Nephron progenitor cell (in vitro differentiated cells): Measurements from ENCODE around the gene NCKAP5L.

Experiments used
- DNase-seq: peaks from one replicate; pipeline ENCODE4 v3.0.0; 2021
- H3K27ac Mint-ChIP-seq: 2 replicates; pipeline ENCODE4 v1.8.0; 2021; ENCODE audit warnings: mild to moderate bottlenecking, moderate library complexity, mixed read lengths
- H3K27me3 Mint-ChIP-seq: 2 replicates; pipeline ENCODE4 v1.8.0; 2021; ENCODE audit warnings: mild to moderate bottlenecking, low read depth, mixed read lengths; ENCODE audit not compliant: poor library complexity
- H3K36me3 Mint-ChIP-seq: 2 replicates; pipeline ENCODE4 v1.8.0; 2021; ENCODE audit warnings: low read depth, mixed read lengths
- H3K4me1 Mint-ChIP-seq: 2 replicates; pipeline ENCODE4 v1.8.0; 2021; ENCODE audit warnings: mixed read lengths
- H3K4me3 Mint-ChIP-seq: 2 replicates; pipeline ENCODE4 v1.8.0; 2021; ENCODE audit warnings: mild to moderate bottlenecking, moderate library complexity, mixed read lengths
- H3K9me3 Mint-ChIP-seq: 2 replicates; pipeline ENCODE4 v1.8.0; 2021; ENCODE audit warnings: mild to moderate bottlenecking, moderate library complexity, mixed read lengths
- CTCF ChIP-seq: fragments of 200-600 bp; sonication (generic); IDR thresholded peaks from 2 replicates; pipeline ENCODE4 v1.5.0; 2021; ENCODE audit warnings: antibody characterized with exemption

Gene NCKAP5L

DNA sequence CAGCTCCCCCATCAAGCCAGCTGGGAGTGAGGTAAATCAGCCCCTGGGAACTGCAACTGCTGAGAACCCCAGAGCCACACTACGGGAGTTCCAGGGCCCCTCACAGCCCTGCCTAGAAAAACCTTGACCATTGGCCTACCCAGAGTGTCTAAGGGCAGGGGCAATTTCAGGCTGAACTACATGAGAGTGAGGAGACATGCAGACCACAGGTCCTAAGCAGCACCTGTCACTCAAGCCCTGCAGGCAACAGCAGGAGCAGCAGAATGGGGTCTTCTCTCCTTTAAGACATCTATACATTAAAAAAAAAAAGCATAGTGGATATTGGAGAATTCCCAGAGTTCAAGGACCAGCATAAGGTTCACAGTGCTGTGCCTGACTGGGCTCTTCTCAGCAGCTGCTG lies 4.9 kb downstream of the NCKAP5L start:
- DNase-seq, result no peak
- Mint-ChIP-seq H3K4me1 (peaks cover 41% of the 10 kb centered on the region), H3K27ac (no peak overlapping the region), H3K4me3 (no peak overlapping the region), H3K9me3 (no peaks in the 10 kb centered on the region), H3K36me3 (peaks cover 25% of the 10 kb centered on the region), H3K27me3 (no peaks in the 10 kb centered on the region)
- TF ChIP-seq CTCF, result no peak

DNA sequence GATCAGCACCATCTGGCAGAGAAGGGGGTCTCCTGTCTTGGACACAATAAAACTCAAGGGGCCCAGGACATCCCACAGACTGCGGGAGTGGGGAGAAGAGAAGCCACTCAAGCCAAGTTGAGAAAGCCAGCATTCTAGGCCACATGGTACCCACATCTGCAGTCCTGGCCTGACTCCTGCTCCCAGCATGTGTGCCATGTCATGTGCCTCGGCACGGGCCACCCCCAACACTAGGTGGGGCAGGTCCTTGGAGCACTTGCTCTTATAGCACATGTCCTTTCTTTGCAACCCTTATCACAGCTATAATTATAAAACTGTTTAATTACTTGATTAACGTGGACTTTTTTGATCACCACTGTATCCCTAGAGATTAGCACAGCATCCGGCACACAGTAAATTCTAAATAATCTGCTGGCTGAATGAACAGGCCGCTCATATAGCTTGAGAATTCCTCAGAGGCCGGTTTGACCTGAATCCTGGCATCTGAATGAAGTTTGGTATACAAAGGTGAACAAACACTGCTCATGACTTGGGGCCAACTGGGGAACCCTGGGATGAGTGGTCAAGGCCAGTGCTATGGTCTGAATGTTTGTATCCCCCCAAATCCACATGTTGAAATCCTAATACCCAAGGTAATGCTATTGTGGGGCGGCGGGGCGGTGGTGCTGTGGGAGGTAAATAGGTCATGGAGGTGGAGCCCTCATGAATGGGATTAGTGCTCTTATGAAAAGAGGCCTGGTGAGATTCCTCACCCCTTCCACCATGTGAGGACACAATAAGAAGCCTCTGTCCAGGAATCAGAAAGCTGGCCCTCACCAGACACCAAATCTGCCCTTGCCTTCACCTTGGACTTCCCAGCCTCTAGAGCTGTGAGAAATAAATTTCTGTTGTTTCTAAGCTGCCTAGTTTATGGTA lies 6.6 kb downstream of the NCKAP5L start:
- Mint-ChIP-seq H3K4me1 (peaks cover 34% of the 10 kb centered on the region), H3K27ac (no peak overlapping the region), H3K27me3 (no peaks in the 10 kb centered on the region), H3K9me3 (no peaks in the 10 kb centered on the region), H3K4me3 (no peak overlapping the region), H3K36me3 (peaks cover 25% of the 10 kb centered on the region)
- DNase-seq, result no peak
- no peak for TF ChIP-seq CTCF

DNA sequence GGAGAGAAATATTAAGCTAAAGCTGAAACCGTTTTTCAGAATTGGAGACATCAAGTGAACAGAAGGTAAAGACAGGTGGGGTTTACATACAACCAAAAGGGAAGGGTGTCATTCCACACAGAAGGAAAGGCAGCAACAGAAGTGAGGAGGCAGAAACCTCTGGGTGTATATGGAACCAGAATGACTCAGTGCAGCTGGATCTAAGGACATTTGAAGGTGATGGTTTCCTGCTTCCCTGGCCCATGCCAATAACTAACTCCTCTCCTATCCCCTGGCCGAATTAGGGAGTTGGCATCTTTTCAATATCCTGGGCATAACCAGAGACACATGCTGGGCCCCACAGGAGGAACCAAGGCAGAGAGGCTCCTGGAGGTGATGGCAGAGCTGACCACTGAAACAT lies 8.4 kb downstream of the NCKAP5L start:
- Mint-ChIP-seq H3K9me3 (no peaks in the 10 kb centered on the region), H3K4me3 (no peak overlapping the region), H3K27me3 (no peaks in the 10 kb centered on the region), H3K27ac (peak overlapping the region; percentile 7), H3K4me1 (peaks cover 15% of the 10 kb centered on the region), H3K36me3 (peaks cover 38% of the 10 kb centered on the region)
- no peak for DNase-seq
- TF ChIP-seq CTCF, result no peak

DNA sequence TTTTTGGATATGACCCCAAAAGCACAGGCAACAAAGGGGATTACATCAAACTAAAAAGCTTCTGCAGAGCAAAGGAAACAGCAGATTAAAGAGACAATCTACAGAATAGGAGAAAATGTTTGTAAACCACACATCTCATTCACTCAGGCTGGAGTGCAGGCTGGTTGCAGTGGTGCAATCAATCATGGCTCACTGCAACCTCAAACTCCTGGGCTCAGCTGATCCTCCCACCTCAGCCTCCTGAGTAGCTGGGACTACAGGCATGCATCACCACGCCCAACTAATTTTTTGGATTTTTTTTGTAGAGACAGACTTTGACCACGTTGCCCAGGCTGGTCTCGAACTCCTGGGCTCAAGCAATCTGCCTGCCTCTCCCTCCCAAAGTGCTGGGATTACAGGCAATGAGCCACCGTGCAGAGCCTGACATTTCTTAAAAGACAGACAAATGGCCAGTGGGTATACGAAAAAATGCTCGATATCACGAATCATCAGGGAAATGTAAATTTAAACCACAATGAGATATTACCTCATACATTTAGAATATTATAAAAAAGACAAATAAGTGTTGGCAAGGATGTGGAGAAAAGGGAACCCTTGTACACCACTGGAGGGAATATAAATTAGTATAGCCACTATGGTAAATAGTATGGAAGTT lies 9.8 kb downstream of the NCKAP5L start:
- H3K4me3 Mint-ChIP-seq, result no peak overlapping the region
- H3K36me3 Mint-ChIP-seq, result peaks cover 47% of the 10 kb centered on the region
- peaks cover 8% of the 10 kb centered on the region for H3K4me1 Mint-ChIP-seq
- no peak for DNase-seq
- no peaks in the 10 kb centered on the region for H3K9me3 Mint-ChIP-seq
- H3K27ac Mint-ChIP-seq, result no peak overlapping the region
- no peak for TF ChIP-seq CTCF
- no peaks in the 10 kb centered on the region for H3K27me3 Mint-ChIP-seq

DNA sequence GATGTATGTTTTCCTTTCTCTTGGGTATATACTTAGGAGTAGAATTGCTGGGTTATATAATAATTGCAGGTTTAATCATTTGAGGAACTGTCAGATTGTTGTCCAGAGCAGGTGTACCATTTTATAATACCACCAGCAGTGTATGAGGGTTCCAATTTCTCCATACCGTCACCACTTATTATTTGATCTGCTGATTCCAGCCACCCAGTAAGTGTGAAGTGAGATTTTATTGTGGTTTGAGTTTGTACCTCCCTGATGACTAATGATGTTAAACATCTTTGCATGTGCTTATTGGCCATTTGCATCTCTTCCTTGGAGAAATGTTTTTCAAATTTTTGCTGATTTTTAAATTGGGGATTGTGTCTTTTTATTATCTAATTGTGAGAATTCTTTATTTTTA lies 15.1 kb downstream of the NCKAP5L start:
- Mint-ChIP-seq H3K9me3 (no peaks in the 10 kb centered on the region), H3K36me3 (peaks cover 29% of the 10 kb centered on the region), H3K27ac (no peak overlapping the region), H3K27me3 (no peaks in the 10 kb centered on the region), H3K4me1 (peaks cover 44% of the 10 kb centered on the region), H3K4me3 (no peak overlapping the region)
- DNase-seq, result no peak
- no peak for TF ChIP-seq CTCF
